HepG2 (cell line): Measurements from ENCODE around the gene POU6F1. TPM values are rescaled to one million over a fixed set of nuclear protein-coding genes. Genes with fewer than 3 reads are reported as not detected.
"Not testable (repeated sequence)": the region's sequence is repeated elsewhere in the genome, so short reads cannot be mapped to it uniquely, and the experiment has no call there.

Experiments
- ATAC-seq: fragments of 200-7000 bp; cut with Tn5 transposase; 3 replicates; pipeline ENCODE4 v1.9.1; 2020; ENCODE audit warnings: mild to moderate bottlenecking, moderate library complexity
- BruUV-seq: library from RNA; stranded (reverse); fragments of 400-500 nt; replicated peaks from 2 replicates; lab custom pipeline; 2021; lab: Mats Ljungman, UMichigan
- CTCF ChIA-PET: fragments of 300-600 bp; formaldehyde crosslinking; extraction: SDS; loops from one replicate; lab custom pipeline; 2021; ENCODE audit warnings: low total read pairs, inconsistent platforms, low intra/inter-chr PET ratio; lab: Yijun Ruan, JAX
- POLR2A ChIA-PET: fragments of 350-600 bp; sonication (Branson Sonifier 250); formaldehyde crosslinking; loops from one replicate; lab custom pipeline; 2020; ENCODE audit warnings: antibody characterized with exemption, inconsistent platforms; lab: Yijun Ruan, JAX
- DNase-seq: peaks from one replicate; pipeline ENCODE4 v3.0.0-alpha.2; 2015; ENCODE audit warnings: low spot score
- FAIRE-seq: peaks from 3 replicates; lab custom pipeline; 2011; peaks lifted over from hg19 to GRCh38; lab: Jason Lieb, UNC
- H2AFZ ChIP-seq: one replicate; pipeline ENCODE4 v1.6.1; 2011; ENCODE audit warnings: low read length, inconsistent platforms
- H3K27ac ChIP-seq: fragments of 300-600 bp; 3 replicates; pipeline ENCODE4 v1.8.0; 2011; ENCODE audit warnings: mixed run types, mild to moderate bottlenecking, mixed read lengths, low read length, inconsistent platforms; ENCODE audit not compliant: insufficient read depth; ENCODE audit errors: extremely low read length
- H3K27me3 ChIP-seq, 2 experiments: fragments of 200-600 bp in 1 of 2; 2 replicates in 1 of 2; 3 replicates in 1 of 2; pipeline versions ENCODE4 v1.6.0 to v1.8.0; 2011; ENCODE audit warnings: low read length in 2 of 2, mild to moderate bottlenecking in 2 of 2, moderate library complexity in 2 of 2, inconsistent platforms in 1 of 2; ENCODE audit not compliant: insufficient read depth in 2 of 2, control insufficient read depth in 1 of 2
- H3K36me3 ChIP-seq, 2 experiments: fragments of 200-600 bp in 1 of 2; replicated peaks in 1 of 2; 2 replicates in 1 of 2; 3 replicates in 1 of 2; pipeline versions ENCODE4 v1.5.1 to v1.8.0; 2011; ENCODE audit warnings: low read length in 2 of 2, inconsistent platforms in 1 of 2; ENCODE audit not compliant: insufficient read depth in 2 of 2, control insufficient read depth in 1 of 2
- H3K4me1 ChIP-seq: 2 replicates; pipeline ENCODE4 v1.5.1; 2012; ENCODE audit warnings: low read length, inconsistent platforms; ENCODE audit not compliant: insufficient read depth
- H3K4me2 ChIP-seq: 2 replicates; pipeline ENCODE4 v1.6.0; 2011; ENCODE audit warnings: low read depth, low read length, inconsistent platforms
- H3K4me3 ChIP-seq, 3 experiments: fragments of 200-600 bp in 1 of 3; sonication (generic), shearing (Covaris generic) in 1 of 3; replicated peaks in 1 of 3; 2 replicates each; pipeline ENCODE4 v1.5.1; 2011 to 2016; ENCODE audit warnings: low read length in 3 of 3, inconsistent platforms in 2 of 3, low read depth in 2 of 3, mild to moderate bottlenecking in 2 of 3, control low read depth in 1 of 3, mixed read lengths in 1 of 3; ENCODE audit not compliant: insufficient read depth in 1 of 3
- H3K79me2 ChIP-seq: one replicate; pipeline ENCODE4 v1.6.1; 2011; ENCODE audit warnings: low read length, inconsistent platforms; ENCODE audit not compliant: insufficient read depth
- H3K9ac ChIP-seq: 2 replicates; pipeline ENCODE4 v1.6.0; 2011; ENCODE audit warnings: mild to moderate bottlenecking, low read depth, low read length, inconsistent platforms; ENCODE audit not compliant: insufficient read depth
- H3K9me3 ChIP-seq: 2 replicates; pipeline ENCODE4 v1.5.1; 2012; ENCODE audit warnings: mild to moderate bottlenecking, low read length
- H4K20me1 ChIP-seq: 2 replicates; pipeline ENCODE4 v1.6.0; 2011; ENCODE audit warnings: inconsistent platforms, mild to moderate bottlenecking, low read length, moderate library complexity; ENCODE audit not compliant: insufficient read depth
- ARID3A ChIP-seq: IDR thresholded peaks from 2 replicates; pipeline ENCODE4 v1.6.1; 2012; ENCODE audit warnings: low read depth, low read length, improper control_type of control experiment
- DR1 ChIP-seq: sonication (generic); formaldehyde crosslinking; IDR thresholded peaks from 2 replicates; pipeline ENCODE4 v1.8.0; 2021; ENCODE audit warnings: mild to moderate bottlenecking, missing genetic modification reagents, inconsistent platforms
- ETS1 ChIP-seq: sonication (generic); formaldehyde crosslinking; IDR thresholded peaks from 2 replicates; pipeline ENCODE4 v1.4.0; 2020; ENCODE audit warnings: missing genetic modification reagents
- HOXA9 ChIP-seq: sonication (generic); formaldehyde crosslinking; IDR thresholded peaks from 2 replicates; pipeline ENCODE4 v1.8.1; 2022; ENCODE audit warnings: missing genetic modification reagents, mild to moderate bottlenecking, moderate library complexity, borderline replicate concordance
- SMYD3 ChIP-seq: sonication (generic); formaldehyde crosslinking; IDR thresholded peaks from 2 replicates; pipeline ENCODE4 v1.8.1; 2023; ENCODE audit warnings: mild to moderate bottlenecking, missing genetic modification reagents
- TEAD2 ChIP-seq: sonication (generic); formaldehyde crosslinking; IDR thresholded peaks from 2 replicates; pipeline ENCODE4 v1.9.0; 2021; ENCODE audit warnings: missing genetic modification reagents
- TERF1 ChIP-seq: sonication (generic); formaldehyde crosslinking; IDR thresholded peaks from 2 replicates; pipeline ENCODE4 v1.8.0; 2022; ENCODE audit warnings: mild to moderate bottlenecking, missing genetic modification reagents, moderate library complexity
- ZFP1 ChIP-seq: IDR thresholded peaks from 2 replicates; pipeline ENCODE4 v1.6.1; 2016
- ZFP41 ChIP-seq: sonication (generic); formaldehyde crosslinking; IDR thresholded peaks from 2 replicates; pipeline ENCODE4 v1.4.0; 2020; ENCODE audit warnings: mild to moderate bottlenecking, missing genetic modification reagents, borderline replicate concordance
- ZNF713 ChIP-seq: sonication (generic); formaldehyde crosslinking; IDR thresholded peaks from 2 replicates; pipeline ENCODE4 v1.4.0; 2020; ENCODE audit warnings: mild to moderate bottlenecking, missing genetic modification reagents
- WGBS: methylation state at CpG from one replicate; pipeline ENCODE4 v1.1.6; 2017; ENCODE audit warnings: low lambda C conversion rate; 5-methylcytosine and 5-hydroxymethylcytosine counted together
- in situ Hi-C: cut with HindIII; loops from 2 replicates; pipeline ENCODE4 v1.10.0; 2017; ENCODE audit warnings: low pct_unique_long_range_greater_than_20kb; ENCODE audit not compliant: extremely low pct_ligation_motif_present
- intact Hi-C: fragments of 100-400 bp; cut with micrococcal nuclease; formaldehyde crosslinking; loops from one replicate; pipeline ENCODE4 v1.10.0; 2022; ENCODE audit not compliant: unreplicated experiment
- polyA plus RNA-seq, 8 experiments: library from polyadenylated mRNA; depleted of rRNA in 3 of 8; stranded (reverse) in 7 of 8; unstranded in 1 of 8; fragments of >200 nt; fragmentation: Illumina TruSeq in 4 of 8; extraction: Trizol in 4 of 8; gene quantifications; 2 replicates each; pipeline versions ENCODE4 v1.2.1 to v1.2.3, GENCODE V29; 2011 to 2016; ENCODE audit warnings: low read depth in 4 of 8, missing spikeins in 1 of 8, mixed read lengths in 1 of 8; ENCODE audit not compliant: insufficient read depth in 1 of 8
- total RNA-seq, 5 experiments: library from RNA; depleted of rRNA; stranded (reverse); fragments of >200 nt; fragmentation: Illumina TruSeq; extraction: Trizol; gene quantifications; 2 replicates each; pipeline ENCODE4 v1.2.3, GENCODE V29; 2016; ENCODE audit warnings: low read depth in 1 of 5

Gene POU6F1
- total and polyA plus RNA-seq, 2 of the 13 experiments (the other 11 are each of a cell fraction or from before 2014, with no cell fraction given): 0.48 to 0.51 TPM

- TF ChIP-seq ARID3A: no peak
- TF ChIP-seq, all 625 proteins: peak for 0
These were observed 6.8 kb upstream of the POU6F1 start (continued) for GRCh38 chr12:51224625-51225024.

- no peak for ATAC-seq
- H3K4me2 ChIP-seq: no peak overlapping the region
- POLR2A ChIA-PET: interaction anchor here (2.3 kb wide), 1 partner anchor 8 kb away, joined by 4 read pairs; no protein-coding TSS in a partner anchor
These were observed 4.6 kb upstream of the POU6F1 start for GRCh38 chr12:51222461-51222860.

GRCh38 chr12:51219857-51220256, 2.0 kb upstream of the POU6F1 start:
- Histone ChIP-seq H3K4me1 (peaks cover 16% of the 10 kb centered on the region), H3K4me2 (peak overlapping the region; percentile 99), H3K4me3 (peak overlapping the region in 1 of 3 experiments; percentile 79; a peak in 1 of 6 replicates)
- WGBS: 88% methylated on average over 12 of the region's 12 CpGs
- BruUV-seq, in situ Hi-C loops, H3K36me3 ChIP-seq, H3K9me3 ChIP-seq, H3K9ac ChIP-seq, H2AFZ ChIP-seq, H3K27me3 ChIP-seq, DNase-seq, CTCF ChIA-PET, H4K20me1 ChIP-seq, ATAC-seq, H3K27ac ChIP-seq, FAIRE-seq, H3K79me2 ChIP-seq: not testable (repeated sequence)
- POLR2A ChIA-PET: interaction anchor here (1.2 to 2.3 kb wide), 2 partner anchors 11 to 19 kb away, joined by 4 to 5 read pairs; partner anchors contain the start of gene DAZAP2
- intact Hi-C loops: loop anchor here (2.0 kb wide), 1 partner anchor 47 kb away; the partner anchor contains the start of gene TFCP2

More at GRCh38 chr12:51222461-51222860, 4.6 kb upstream of the POU6F1 start:
- peaks cover 16% of the 10 kb centered on the region for H3K4me1 ChIP-seq
- H4K20me1 ChIP-seq: no peaks in the 10 kb centered on the region
- WGBS: 45% methylated on average over 7 of the region's 7 CpGs
- no peak overlapping the region for H3K27ac ChIP-seq
- in situ Hi-C loops (no loop called here), intact Hi-C loops (no loop called here)
- H3K9ac ChIP-seq: no peak overlapping the region
- DNase-seq: no peak
- no TSS peak for BruUV-seq
- H3K36me3 ChIP-seq: no peaks in the 10 kb centered on the region
- no peak overlapping the region for H3K4me3 ChIP-seq
- TF ChIP-seq TEAD2 (CRISPR knock-in tag): no peak
- no peak for TF ChIP-seq DR1 (CRISPR knock-in tag)
- no peak for TF ChIP-seq SMYD3 (CRISPR knock-in tag)
- no peak for TF ChIP-seq ZFP41 (CRISPR knock-in tag)
- TF ChIP-seq ETS1 (CRISPR knock-in tag): no peak
- no peak for TF ChIP-seq HOXA9 (CRISPR knock-in tag)
- no peak for TF ChIP-seq TERF1 (CRISPR knock-in tag)
- no peak for TF ChIP-seq ZFP1 (CRISPR knock-in tag)
- no peak for TF ChIP-seq ZNF713
- no peaks in the 10 kb centered on the region for H3K9me3 ChIP-seq
- CTCF ChIA-PET: no interaction called here
- H3K27me3 ChIP-seq: no peaks in the 10 kb centered on the region; a peak in 1 of 5 replicates
- no peak overlapping the region for H2AFZ ChIP-seq
- FAIRE-seq: no peak
- no peaks in the 10 kb centered on the region for H3K79me2 ChIP-seq
